ENCODE measurements around the gene NIPAL4. TPM values are rescaled to one million over a fixed set of nuclear protein-coding genes. Genes with fewer than 3 reads are reported as not detected.

Gene NIPAL4
- total RNA-seq, 2 experiments from 2014 or later = not detected

DNA sequence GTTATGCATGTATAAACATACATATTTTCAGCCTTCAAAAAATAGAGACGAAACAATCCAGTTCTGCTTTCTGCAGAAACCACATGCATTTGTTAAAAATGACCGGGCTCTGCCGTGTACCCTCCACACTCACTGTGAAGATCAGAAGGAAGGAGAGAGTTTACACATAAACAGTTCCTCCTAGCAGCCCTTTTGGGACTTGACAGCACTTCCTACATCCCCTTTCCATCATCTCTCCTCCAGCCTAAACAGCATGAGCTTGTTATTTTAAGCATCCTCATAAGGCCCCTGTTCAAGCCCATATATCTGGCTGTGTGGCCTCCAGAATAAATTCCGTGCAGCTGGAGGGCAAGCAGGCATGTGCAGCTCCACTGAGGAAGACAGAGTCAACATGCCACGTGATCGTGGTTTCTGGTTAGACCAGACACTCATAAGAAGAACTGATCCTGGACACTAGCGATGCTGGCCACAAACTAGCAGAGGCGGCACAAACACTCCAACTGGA lies 42.2 kb downstream of the NIPAL4 start:
- Histone ChIP-seq H3K9me2 (ENCODE audit: insufficient read depth, low read length) (no peaks in the 10 kb centered on the region), H3K4me1 (ENCODE audit: insufficient read depth, low read length, poor library complexity, severe bottlenecking) (peaks cover 93% of the 10 kb centered on the region), H3K4me3 (ENCODE audit: low read depth, low read length, poor library complexity, severe bottlenecking) (peak overlapping the region; percentile 42), H3K4me2 (ENCODE audit: low read length) (peak overlapping the region; percentile 73), H3K79me2 (ENCODE audit: insufficient read depth, low read depth, low read length) (no peaks in the 10 kb centered on the region), H2AFZ (ENCODE audit: low read length) (peak overlapping the region; percentile 61), H4K20me1 (ENCODE audit: insufficient read depth, low read length) (no peaks in the 10 kb centered on the region), H3K9me3 (ENCODE audit: low read length) (no peaks in the 10 kb centered on the region; the same call in 1 of the 2 replicates), H3K27ac (ENCODE audit: low read depth, low read length, poor library complexity, severe bottlenecking) (peak overlapping the region; percentile 100), H3K36me3 (ENCODE audit: insufficient read depth, low read length) (peaks cover 53% of the 10 kb centered on the region)
- POLR2A ChIA-PET = interaction anchor here (0.6 to 4.0 kb wide), 8 partner anchors 17 to 231 kb away, joined by 3 to 27 read pairs (median 5); partner anchors contain the start of gene ADAM19
- CTCF ChIA-PET (ENCODE audit: unreplicated experiment) = interaction anchor here (0.7 kb wide), 1 partner anchor 16 kb away, joined by 4 read pairs; no protein-coding TSS in a partner anchor
- peak; percentile 91 for DNase-seq (ENCODE audit: low spot score)
- no TSS peak for BruUV-seq (replicated peaks)
- intact Hi-C loops (cut with micrococcal nuclease; ENCODE audit: unreplicated experiment) = loop anchor here (1.0 to 10.0 kb wide), 8 partner anchors 15 to 617 kb away; partner anchors contain the start of gene THG1L
- TF ChIP-seq, protein P1, sequence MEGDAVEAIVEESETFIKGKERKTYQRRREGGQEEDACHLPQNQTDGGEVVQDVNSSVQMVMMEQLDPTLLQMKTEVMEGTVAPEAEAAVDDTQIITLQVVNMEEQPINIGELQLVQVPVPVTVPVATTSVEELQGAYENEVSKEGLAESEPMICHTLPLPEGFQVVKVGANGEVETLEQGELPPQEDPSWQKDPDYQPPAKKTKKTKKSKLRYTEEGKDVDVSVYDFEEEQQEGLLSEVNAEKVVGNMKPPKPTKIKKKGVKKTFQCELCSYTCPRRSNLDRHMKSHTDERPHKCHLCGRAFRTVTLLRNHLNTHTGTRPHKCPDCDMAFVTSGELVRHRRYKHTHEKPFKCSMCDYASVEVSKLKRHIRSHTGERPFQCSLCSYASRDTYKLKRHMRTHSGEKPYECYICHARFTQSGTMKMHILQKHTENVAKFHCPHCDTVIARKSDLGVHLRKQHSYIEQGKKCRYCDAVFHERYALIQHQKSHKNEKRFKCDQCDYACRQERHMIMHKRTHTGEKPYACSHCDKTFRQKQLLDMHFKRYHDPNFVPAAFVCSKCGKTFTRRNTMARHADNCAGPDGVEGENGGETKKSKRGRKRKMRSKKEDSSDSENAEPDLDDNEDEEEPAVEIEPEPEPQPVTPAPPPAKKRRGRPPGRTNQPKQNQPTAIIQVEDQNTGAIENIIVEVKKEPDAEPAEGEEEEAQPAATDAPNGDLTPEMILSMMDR (conservative IDR thresholded peaks at IDR 0.05; ENCODE audit: low read length) = no peak
- TF ChIP-seq EZH2phosphoT487 (IDR thresholded peaks at IDR 0.05; ENCODE audit: borderline replicate concordance, low read depth, low read length) = no peak

DNA sequence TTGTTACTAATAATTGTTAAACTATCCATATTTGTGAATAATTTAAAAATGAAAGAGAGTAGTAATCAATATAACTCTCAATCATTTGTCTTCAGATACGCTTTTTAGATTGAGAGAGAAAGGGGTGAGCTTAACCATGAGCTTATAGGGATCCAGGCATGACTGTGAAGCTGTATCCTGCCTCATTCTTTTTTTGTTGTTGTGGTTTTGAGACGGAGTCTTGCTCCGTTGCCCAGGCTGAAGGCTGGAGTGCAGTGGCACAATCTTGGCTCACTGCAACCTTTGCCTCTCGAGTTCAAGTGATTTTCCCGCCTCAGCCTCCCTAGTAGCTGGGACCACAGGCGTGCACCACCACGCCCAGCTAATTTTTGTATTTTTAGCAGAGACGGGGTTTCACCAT lies 44.0 kb downstream of the NIPAL4 start:
- peaks cover 96% of the 10 kb centered on the region for H3K4me1 ChIP-seq (ENCODE audit: insufficient read depth, low read length, poor library complexity, severe bottlenecking)
- H3K9me3 ChIP-seq (ENCODE audit: low read length) = no peaks in the 10 kb centered on the region; the same call in 1 of the 2 replicates
- peak; percentile 68 for DNase-seq (ENCODE audit: low spot score)
- intact Hi-C loops (cut with micrococcal nuclease; ENCODE audit: unreplicated experiment) = loop anchor here (5.0 to 10.0 kb wide), 2 partner anchors 232 to 619 kb away; no protein-coding TSS in a partner anchor
- peak overlapping the region; percentile 53 for H3K4me2 ChIP-seq (ENCODE audit: low read length)
- BruUV-seq (replicated peaks) = no TSS peak
- TF ChIP-seq, protein P1 (conservative IDR thresholded peaks at IDR 0.05; ENCODE audit: low read length) = no peak
- no peak for TF ChIP-seq EZH2phosphoT487 (IDR thresholded peaks at IDR 0.05; ENCODE audit: borderline replicate concordance, low read depth, low read length)
- no peaks in the 10 kb centered on the region for H3K79me2 ChIP-seq (ENCODE audit: insufficient read depth, low read depth, low read length)
- no peaks in the 10 kb centered on the region for H3K9me2 ChIP-seq (ENCODE audit: insufficient read depth, low read length)
- peak overlapping the region; percentile 14 for H3K4me3 ChIP-seq (ENCODE audit: low read depth, low read length, poor library complexity, severe bottlenecking)
- ChIA-PET POLR2A (interaction anchor here (0.8 to 4.0 kb wide), 13 partner anchors 8 to 224 kb away, joined by 3 to 27 read pairs (median 4); no protein-coding TSS in a partner anchor), CTCF (ENCODE audit: unreplicated experiment) (no interaction called here)
- H2AFZ ChIP-seq (ENCODE audit: low read length) = peak overlapping the region; percentile 8; the same call in 1 of the 2 replicates
- H3K36me3 ChIP-seq (ENCODE audit: insufficient read depth, low read length) = peaks cover 72% of the 10 kb centered on the region
- no peaks in the 10 kb centered on the region for H4K20me1 ChIP-seq (ENCODE audit: insufficient read depth, low read length)
- H3K27ac ChIP-seq (ENCODE audit: low read depth, low read length, poor library complexity, severe bottlenecking) = peak overlapping the region; percentile 100

DNA sequence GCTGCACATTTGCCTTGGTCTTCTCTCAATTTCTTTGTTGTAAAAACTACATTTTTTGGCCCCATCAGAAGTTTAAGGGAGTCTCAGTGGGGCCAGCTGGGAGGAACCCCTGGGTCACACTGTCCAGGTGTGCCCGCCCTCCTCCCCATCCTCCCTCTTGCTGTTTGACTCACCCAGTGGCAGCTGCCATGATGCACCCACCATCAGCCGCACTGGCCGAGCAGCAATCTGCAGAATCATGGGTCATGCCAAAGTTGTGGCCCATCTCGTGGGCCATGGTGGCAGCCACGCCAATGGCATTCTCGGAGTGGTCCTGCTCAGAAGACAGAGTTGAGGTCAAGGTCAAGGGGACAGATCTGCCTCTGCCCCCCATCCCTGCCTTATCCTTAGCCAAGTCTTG lies 45.5 kb downstream of the NIPAL4 start:
- H3K4me3 ChIP-seq (ENCODE audit: low read depth, low read length, poor library complexity, severe bottlenecking) = no peak overlapping the region
- ChIA-PET POLR2A (interaction anchor here (0.9 to 1.3 kb wide), 3 partner anchors 13 to 59 kb away, joined by 3 to 5 read pairs (median 3); no protein-coding TSS in a partner anchor), CTCF (ENCODE audit: unreplicated experiment) (interaction anchor here (1.1 kb wide), 1 partner anchor 20 kb away, joined by 4 read pairs; no protein-coding TSS in a partner anchor)
- no peaks in the 10 kb centered on the region for H3K9me2 ChIP-seq (ENCODE audit: insufficient read depth, low read length)
- H3K79me2 ChIP-seq (ENCODE audit: insufficient read depth, low read depth, low read length) = no peaks in the 10 kb centered on the region
- intact Hi-C loops (cut with micrococcal nuclease; ENCODE audit: unreplicated experiment) = loop anchor here (10.0 kb wide), 1 partner anchor 621 kb away; no protein-coding TSS in a partner anchor
- peaks cover 96% of the 10 kb centered on the region for H3K4me1 ChIP-seq (ENCODE audit: insufficient read depth, low read length, poor library complexity, severe bottlenecking)
- no peak for DNase-seq (ENCODE audit: low spot score)
- BruUV-seq (replicated peaks) = no TSS peak
- TF ChIP-seq, protein P1 (conservative IDR thresholded peaks at IDR 0.05; ENCODE audit: low read length) = no peak
- no peak for TF ChIP-seq EZH2phosphoT487 (IDR thresholded peaks at IDR 0.05; ENCODE audit: borderline replicate concordance, low read depth, low read length)
- no peaks in the 10 kb centered on the region for H4K20me1 ChIP-seq (ENCODE audit: insufficient read depth, low read length)
- peak overlapping the region; percentile 8 for H3K27ac ChIP-seq (ENCODE audit: low read depth, low read length, poor library complexity, severe bottlenecking)
- no peaks in the 10 kb centered on the region; the same call in 1 of the 2 replicates for H3K9me3 ChIP-seq (ENCODE audit: low read length)
- H2AFZ ChIP-seq (ENCODE audit: low read length) = no peak overlapping the region
- H3K4me2 ChIP-seq (ENCODE audit: low read length) = no peak overlapping the region
- H3K36me3 ChIP-seq (ENCODE audit: insufficient read depth, low read length) = peaks cover 73% of the 10 kb centered on the region

Data from OCI-LY7 (cell line).